ENCODE results near the gene HIF1A. TPM values are rescaled to one million over a fixed set of nuclear protein-coding genes. Genes with fewer than 3 reads are reported as not detected.

Gene HIF1A
- total and polyA plus RNA-seq, 2 of the 13 experiments (the other 11 are each of a cell fraction or from before 2014, with no cell fraction given) = 41.0 to 126 TPM

- Histone ChIP-seq H3K27ac (ENCODE audit: extremely low read length, insufficient read depth, low read length) (no peak overlapping the region), H3K4me1 (ENCODE audit: insufficient read depth, low read length) (peaks cover 8% of the 10 kb centered on the region; the same call in 1 of the 2 replicates), H3K27me3 (ENCODE audit: control insufficient read depth in 1 of 2, insufficient read depth in 2 of 2, low read length in 2 of 2) (no peaks in the 10 kb centered on the region), H4K20me1 (ENCODE audit: insufficient read depth, low read length) (no peaks in the 10 kb centered on the region), H2AFZ (ENCODE audit: low read length) (no peak overlapping the region), H3K4me2 (ENCODE audit: low read depth, low read length) (no peak overlapping the region), H3K4me3 (replicated peaks in 1 of 3; ENCODE audit: insufficient read depth in 1 of 3, low read depth in 2 of 3, low read length in 3 of 3) (no peak overlapping the region), H3K9me3 (ENCODE audit: low read length) (no peaks in the 10 kb centered on the region), H3K36me3 (replicated peaks in 1 of 2; ENCODE audit: control insufficient read depth in 1 of 2, insufficient read depth in 2 of 2, low read length in 2 of 2) (no peaks in the 10 kb centered on the region), H3K79me2 (ENCODE audit: insufficient read depth, low read length) (no peaks in the 10 kb centered on the region), H3K9ac (ENCODE audit: insufficient read depth, low read depth, low read length) (no peak overlapping the region)
- WGBS (ENCODE audit: low lambda C conversion rate) = 31% methylated on average over 5 of the region's 5 CpGs
- intact Hi-C loops (cut with micrococcal nuclease; ENCODE audit: unreplicated experiment) (no loop called here), in situ Hi-C loops (cut with HindIII; ENCODE audit: extremely low pct_ligation_motif_present, low pct_unique_long_range_greater_than_20kb) (no loop called here)
- ChIA-PET POLR2A (interaction anchor here (0.5 kb wide), 1 partner anchor 17 kb away, joined by 3 read pairs; no protein-coding TSS in a partner anchor), CTCF (ENCODE audit: low intra/inter-chr PET ratio, low total read pairs) (no interaction called here)
- BruUV-seq (replicated peaks) = no TSS peak
- ATAC-seq = no peak
- no peak for FAIRE-seq
- TF ChIP-seq ZEB1 (IDR thresholded peaks at IDR 0.05; ENCODE audit: insufficient replicate concordance, low read depth) (no peak), CREB3 (CRISPR knock-in tag; IDR thresholded peaks at IDR 0.05) (no peak), ZMYM2 (CRISPR knock-in tag; IDR thresholded peaks at IDR 0.05) (no peak), ZNF350 (CRISPR knock-in tag; IDR thresholded peaks at IDR 0.05; ENCODE audit: borderline replicate concordance, low read depth) (no peak), JARID2 (CRISPR knock-in tag; IDR thresholded peaks at IDR 0.05; ENCODE audit: insufficient replicate concordance) (no peak), PREB (CRISPR knock-in tag; IDR thresholded peaks at IDR 0.05) (no peak), ZNF670 (CRISPR knock-in tag; IDR thresholded peaks at IDR 0.05; ENCODE audit: borderline replicate concordance) (no peak), PAWR (CRISPR knock-in tag; IDR thresholded peaks at IDR 0.05; ENCODE audit: borderline replicate concordance) (no peak), PATZ1 (CRISPR knock-in tag; IDR thresholded peaks at IDR 0.05) (no peak), REPIN1 (CRISPR knock-in tag; IDR thresholded peaks at IDR 0.05; ENCODE audit: borderline replicate concordance, low read depth) (no peak)
- no peak for DNase-seq (ENCODE audit: low spot score)
Observed at GRCh38 chr14:61652526-61653262, 42.6 kb upstream of the HIF1A start.

Measured in HepG2 (cell line).